DND-41 (cell line): ENCODE data around the gene NCR1.

Experiments used
- EZH2 ChIP-seq: IDR thresholded peaks from 3 replicates; pipeline ENCODE4 v1.6.1; 2012; ENCODE audit warnings: borderline replicate concordance, low read depth, mild to moderate bottlenecking, moderate library complexity, low read length, inconsistent platforms; ENCODE audit not compliant: severe bottlenecking
- TF ChIP-seq, protein P1 (sequence below): IDR thresholded peaks from 2 replicates; pipeline ENCODE4 v1.5.1; 2012; ENCODE audit warnings: borderline replicate concordance, low read length, moderate library complexity, mild to moderate bottlenecking; ENCODE audit not compliant: poor library complexity, severe bottlenecking; ENCODE audit errors: extremely low read depth

DNA sequence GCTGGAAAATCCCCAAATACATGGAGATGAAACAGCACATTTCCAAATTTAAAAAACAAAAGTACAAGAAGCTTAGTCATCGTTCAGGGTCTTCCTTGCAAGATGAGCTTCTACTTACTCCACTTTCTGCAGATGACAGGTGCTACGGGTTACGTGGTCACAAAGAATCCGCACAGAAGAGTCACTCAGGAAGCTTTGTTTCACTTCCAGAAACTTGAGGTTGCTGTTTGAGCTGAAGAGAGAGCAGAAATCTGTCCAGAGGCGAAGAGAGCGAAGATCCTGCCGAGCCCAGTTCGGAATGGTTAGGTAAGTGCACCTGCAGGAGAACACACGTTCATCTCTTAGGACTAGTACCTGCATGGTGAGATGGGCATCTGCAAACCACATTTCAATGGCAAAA is 32.0 kb downstream of the NCR1 start:
- TF ChIP-seq, protein P1, sequence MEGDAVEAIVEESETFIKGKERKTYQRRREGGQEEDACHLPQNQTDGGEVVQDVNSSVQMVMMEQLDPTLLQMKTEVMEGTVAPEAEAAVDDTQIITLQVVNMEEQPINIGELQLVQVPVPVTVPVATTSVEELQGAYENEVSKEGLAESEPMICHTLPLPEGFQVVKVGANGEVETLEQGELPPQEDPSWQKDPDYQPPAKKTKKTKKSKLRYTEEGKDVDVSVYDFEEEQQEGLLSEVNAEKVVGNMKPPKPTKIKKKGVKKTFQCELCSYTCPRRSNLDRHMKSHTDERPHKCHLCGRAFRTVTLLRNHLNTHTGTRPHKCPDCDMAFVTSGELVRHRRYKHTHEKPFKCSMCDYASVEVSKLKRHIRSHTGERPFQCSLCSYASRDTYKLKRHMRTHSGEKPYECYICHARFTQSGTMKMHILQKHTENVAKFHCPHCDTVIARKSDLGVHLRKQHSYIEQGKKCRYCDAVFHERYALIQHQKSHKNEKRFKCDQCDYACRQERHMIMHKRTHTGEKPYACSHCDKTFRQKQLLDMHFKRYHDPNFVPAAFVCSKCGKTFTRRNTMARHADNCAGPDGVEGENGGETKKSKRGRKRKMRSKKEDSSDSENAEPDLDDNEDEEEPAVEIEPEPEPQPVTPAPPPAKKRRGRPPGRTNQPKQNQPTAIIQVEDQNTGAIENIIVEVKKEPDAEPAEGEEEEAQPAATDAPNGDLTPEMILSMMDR, result no peak
- TF ChIP-seq EZH2, result no peak
